ENCODE data around the gene FKTN. TPM values are rescaled to one million over a fixed set of nuclear protein-coding genes. Genes with fewer than 3 reads are reported as not detected.

The FKTN gene
- total RNA-seq, 2 experiments from 2014 or later = 14.8 to 15.7 TPM

- H3K9me3 Mint-ChIP-seq = no peaks in the 10 kb centered on the region
- no peak overlapping the region for H3K4me3 Mint-ChIP-seq
- peaks cover 2% of the 10 kb centered on the region for H3K27me3 Mint-ChIP-seq
- no peaks in the 10 kb centered on the region for H3K4me1 Mint-ChIP-seq
- POLR2A ChIA-PET = no interaction called here
- H3K36me3 Mint-ChIP-seq = no peaks in the 10 kb centered on the region
- DNase-seq (no peak), ATAC-seq (ENCODE audit: low read depth) (no peak)
- no peak overlapping the region for H3K27ac Mint-ChIP-seq
Observed at GRCh38 chr9:105678163-105678562, 120.2 kb downstream of the FKTN start.

GRCh38 chr9:105678781-105679180 lies 120.8 kb downstream of the FKTN start:
- Mint-ChIP-seq H3K27ac (no peak overlapping the region), H3K36me3 (no peaks in the 10 kb centered on the region), H3K4me3 (no peak overlapping the region), H3K9me3 (no peaks in the 10 kb centered on the region), H3K4me1 (no peaks in the 10 kb centered on the region), H3K27me3 (peaks cover 2% of the 10 kb centered on the region)
- DNase-seq (no peak), ATAC-seq (ENCODE audit: low read depth) (no peak)
- POLR2A ChIA-PET = no interaction called here

GRCh38 chr9:105679257-105680022 lies 121.5 kb downstream of the FKTN start:
- ATAC-seq (ENCODE audit: low read depth) (no peak), DNase-seq (no peak)
- Mint-ChIP-seq H3K36me3 (no peaks in the 10 kb centered on the region), H3K9me3 (no peaks in the 10 kb centered on the region), H3K4me1 (no peaks in the 10 kb centered on the region), H3K27me3 (peaks cover 2% of the 10 kb centered on the region), H3K27ac (no peak overlapping the region), H3K4me3 (no peak overlapping the region)
- POLR2A ChIA-PET = no interaction called here

DNA sequence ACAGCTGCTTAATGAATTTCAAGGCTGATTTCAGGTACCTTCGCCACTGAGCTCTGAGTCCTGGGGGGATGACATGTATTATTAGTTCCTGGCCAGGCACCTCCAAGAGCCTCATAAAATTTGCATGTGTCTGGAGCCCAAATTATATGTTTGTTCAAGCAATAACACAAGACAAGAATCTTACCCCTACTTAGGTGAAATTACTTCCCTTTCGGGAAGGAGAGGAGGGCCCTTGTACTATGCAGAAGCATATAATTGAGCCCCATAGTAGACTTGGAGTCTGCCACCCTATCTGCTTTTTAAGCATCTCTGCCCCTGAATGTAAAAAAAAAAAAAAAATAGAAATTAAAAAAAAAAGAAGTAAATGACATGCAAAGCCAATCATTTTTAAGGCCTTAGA lies 123.4 kb downstream of the FKTN start:
- peaks cover 4% of the 10 kb centered on the region for H3K27me3 Mint-ChIP-seq
- POLR2A ChIA-PET = no interaction called here
- H3K27ac Mint-ChIP-seq = no peak overlapping the region
- no peaks in the 10 kb centered on the region for H3K36me3 Mint-ChIP-seq
- ATAC-seq (ENCODE audit: low read depth) = no peak
- H3K4me1 Mint-ChIP-seq = no peaks in the 10 kb centered on the region
- H3K4me3 Mint-ChIP-seq = no peak overlapping the region
- DNase-seq = no peak
- no peaks in the 10 kb centered on the region for H3K9me3 Mint-ChIP-seq

GRCh38 chr9:105681724-105682123 lies 123.8 kb downstream of the FKTN start:
- DNase-seq = no peak
- Mint-ChIP-seq H3K9me3 (no peaks in the 10 kb centered on the region), H3K4me3 (no peak overlapping the region), H3K27ac (no peak overlapping the region), H3K27me3 (peaks cover 4% of the 10 kb centered on the region), H3K36me3 (no peaks in the 10 kb centered on the region), H3K4me1 (no peaks in the 10 kb centered on the region)
- no peak for ATAC-seq (ENCODE audit: low read depth)
- POLR2A ChIA-PET = no interaction called here

DNA sequence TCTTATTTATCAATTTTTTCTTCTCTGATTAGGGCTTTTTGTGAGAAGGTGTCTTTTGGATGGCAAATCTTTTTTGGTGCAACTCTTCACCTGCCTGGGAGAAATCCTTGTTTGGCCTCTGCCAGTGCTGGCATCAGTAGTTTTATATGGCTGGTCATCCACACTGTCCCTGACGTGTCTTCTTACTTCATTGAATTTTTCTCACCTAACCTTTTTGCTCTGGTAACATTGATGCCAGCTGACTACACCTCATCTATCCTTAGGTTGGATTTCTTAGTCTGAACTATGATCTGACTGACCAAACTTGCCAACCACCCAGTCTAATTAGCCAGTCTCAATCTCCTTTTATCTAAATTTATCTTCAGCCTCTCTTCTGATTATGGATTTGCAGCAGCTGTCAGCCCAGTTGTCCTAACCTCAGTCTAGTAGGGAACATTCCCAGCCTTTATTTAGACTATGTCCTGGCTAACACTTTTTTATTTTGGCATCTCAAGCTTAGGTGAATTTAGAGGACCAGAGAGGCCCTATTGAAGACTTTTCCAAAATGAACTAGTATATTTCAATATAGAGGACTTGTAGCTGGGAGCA lies 125.9 kb downstream of the FKTN start:
- POLR2A ChIA-PET = no interaction called here
- ATAC-seq (ENCODE audit: low read depth) = no peak
- no peaks in the 10 kb centered on the region for H3K4me1 Mint-ChIP-seq
- H3K27me3 Mint-ChIP-seq = peaks cover 9% of the 10 kb centered on the region
- no peak overlapping the region for H3K4me3 Mint-ChIP-seq
- no peaks in the 10 kb centered on the region for H3K9me3 Mint-ChIP-seq
- no peaks in the 10 kb centered on the region for H3K36me3 Mint-ChIP-seq
- H3K27ac Mint-ChIP-seq = no peak overlapping the region
- DNase-seq = no peak

- H3K4me1 Mint-ChIP-seq = no peaks in the 10 kb centered on the region
- no peaks in the 10 kb centered on the region for H3K36me3 Mint-ChIP-seq
- no peak overlapping the region for H3K27ac Mint-ChIP-seq
- ATAC-seq (ENCODE audit: low read depth) (no peak), DNase-seq (no peak)
- POLR2A ChIA-PET = no interaction called here
- H3K9me3 Mint-ChIP-seq = no peaks in the 10 kb centered on the region
- peaks cover 22% of the 10 kb centered on the region for H3K27me3 Mint-ChIP-seq
- no peak overlapping the region for H3K4me3 Mint-ChIP-seq
Observed at GRCh38 chr9:105686936-105687335, 129.0 kb downstream of the FKTN start.

Other genes starting within 250 kb of the FKTN start
- 1 to 10 TPM; 4.8 to 4.9 TPM for gene FSD1L, start 110.1 kb upstream of the FKTN start, total RNA-seq
- gene TAL2, start 104.3 kb downstream of the FKTN start, total RNA-seq = not detected
- gene TMEM38B, start 136.4 kb downstream of the FKTN start, total RNA-seq = 1 to 10 TPM; 8.6 to 9.4 TPM

Measured in activated naive CD8-positive, alpha-beta T cell treated with anti-CD3 and anti-CD28 coated beads, Interleukin-2, amount 10 ng/mL, durations not matched to agents 7 days and 5 days (primary cell).